ENCODE results near the gene KITLG. TPM values are rescaled to one million over a fixed set of nuclear protein-coding genes. Genes with fewer than 3 reads are reported as not detected.

KITLG gene
- total and polyA plus RNA-seq, 2 experiments from 2014 or later, result 3.1 to 10.7 TPM

DNA sequence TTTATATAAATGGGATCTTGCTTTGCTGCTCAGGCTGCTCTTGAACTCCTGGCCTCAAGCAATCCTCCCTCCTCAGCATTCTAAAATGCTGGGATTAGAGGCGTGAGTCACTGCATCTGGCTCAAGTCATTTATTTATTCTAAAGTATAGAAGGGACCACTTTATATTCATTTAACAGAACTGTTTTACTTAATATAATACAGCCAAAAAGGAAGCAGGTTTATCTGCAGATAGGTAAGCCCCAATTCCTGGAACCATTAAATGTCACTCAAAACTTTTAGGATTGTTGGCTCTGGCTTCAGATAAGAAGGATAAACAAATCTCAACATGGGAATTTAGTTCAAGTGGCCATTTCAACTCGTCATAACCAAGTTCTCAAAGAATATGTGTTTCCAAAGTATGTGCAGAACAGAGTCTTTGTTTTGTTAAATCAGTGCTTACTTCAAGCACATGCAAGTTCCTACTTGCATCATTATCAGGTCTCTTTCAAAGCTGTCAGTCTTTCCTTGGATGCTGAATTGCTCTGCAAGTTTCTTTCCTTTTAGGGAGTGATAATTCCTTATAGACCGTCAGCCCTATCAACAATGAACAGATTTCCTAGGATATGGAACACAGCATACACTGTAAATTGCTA, 60.4 kb downstream of the KITLG start (continued):
- TF ChIP-seq POLR2AphosphoS5 (IDR thresholded peaks at IDR 0.05; ENCODE audit: low read depth) (no peak), JUNB (IDR thresholded peaks at IDR 0.05; ENCODE audit: unreplicated experiment) (no peak), ZNF331 (CRISPR knock-in tag; IDR thresholded peaks at IDR 0.05; ENCODE audit: low read depth) (no peak), CREB1 (CRISPR knock-in tag; IDR thresholded peaks at IDR 0.05; ENCODE audit: low read depth) (no peak), ZNF114 (CRISPR knock-in tag; IDR thresholded peaks at IDR 0.05) (no peak)
- TF ChIP-seq, protein P1, sequence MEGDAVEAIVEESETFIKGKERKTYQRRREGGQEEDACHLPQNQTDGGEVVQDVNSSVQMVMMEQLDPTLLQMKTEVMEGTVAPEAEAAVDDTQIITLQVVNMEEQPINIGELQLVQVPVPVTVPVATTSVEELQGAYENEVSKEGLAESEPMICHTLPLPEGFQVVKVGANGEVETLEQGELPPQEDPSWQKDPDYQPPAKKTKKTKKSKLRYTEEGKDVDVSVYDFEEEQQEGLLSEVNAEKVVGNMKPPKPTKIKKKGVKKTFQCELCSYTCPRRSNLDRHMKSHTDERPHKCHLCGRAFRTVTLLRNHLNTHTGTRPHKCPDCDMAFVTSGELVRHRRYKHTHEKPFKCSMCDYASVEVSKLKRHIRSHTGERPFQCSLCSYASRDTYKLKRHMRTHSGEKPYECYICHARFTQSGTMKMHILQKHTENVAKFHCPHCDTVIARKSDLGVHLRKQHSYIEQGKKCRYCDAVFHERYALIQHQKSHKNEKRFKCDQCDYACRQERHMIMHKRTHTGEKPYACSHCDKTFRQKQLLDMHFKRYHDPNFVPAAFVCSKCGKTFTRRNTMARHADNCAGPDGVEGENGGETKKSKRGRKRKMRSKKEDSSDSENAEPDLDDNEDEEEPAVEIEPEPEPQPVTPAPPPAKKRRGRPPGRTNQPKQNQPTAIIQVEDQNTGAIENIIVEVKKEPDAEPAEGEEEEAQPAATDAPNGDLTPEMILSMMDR (conservative IDR thresholded peaks at IDR 0.05; ENCODE audit: low read depth in 2 of 2), result no peak

- no peaks in the 10 kb centered on the region for H3K27me3 ChIP-seq (ENCODE audit: insufficient read depth)
- no peaks in the 10 kb centered on the region for H4K20me1 ChIP-seq (replicated peaks; ENCODE audit: insufficient read depth)
- no peak overlapping the region for H3K4me2 ChIP-seq
- H3K4me3 ChIP-seq, result no peak overlapping the region
- no peaks in the 10 kb centered on the region for H3K4me1 ChIP-seq (ENCODE audit: insufficient read depth)
- Mint-ChIP-seq H3K9me3 (no peaks in the 10 kb centered on the region), H3K27ac (no peak overlapping the region), H3K4me3 (no peak overlapping the region), H3K36me3 (ENCODE audit: low read depth) (no peaks in the 10 kb centered on the region), H3K4me1 (no peaks in the 10 kb centered on the region), H3K27me3 (ENCODE audit: insufficient read depth, low read depth, poor library complexity) (peaks cover 3% of the 10 kb centered on the region)
- DNase-seq (ENCODE audit: low spot score) (no peak), ATAC-seq (no peak)
- no peak overlapping the region for H2AFZ ChIP-seq
- H3K79me2 ChIP-seq (replicated peaks; ENCODE audit: insufficient read depth), result no peaks in the 10 kb centered on the region
- no peaks in the 10 kb centered on the region for H3K36me3 ChIP-seq (ENCODE audit: insufficient read depth)
- no peaks in the 10 kb centered on the region for H3K9me2 ChIP-seq (ENCODE audit: insufficient read depth)
- H3F3A ChIP-seq (replicated peaks; ENCODE audit: low read depth), result no peaks in the 10 kb centered on the region
- no peak overlapping the region for H3K27ac ChIP-seq (ENCODE audit: low read depth)
- TF ChIP-seq REST (IDR thresholded peaks at IDR 0.05; ENCODE audit: unreplicated experiment) (no peak), EZH2phosphoT487 (IDR thresholded peaks at IDR 0.05; ENCODE audit: unreplicated experiment) (no peak), POLR2AphosphoS5 (IDR thresholded peaks at IDR 0.05; ENCODE audit: low read depth) (no peak), STAT1 (IDR thresholded peaks at IDR 0.05; ENCODE audit: unreplicated experiment) (no peak), JUNB (IDR thresholded peaks at IDR 0.05; ENCODE audit: unreplicated experiment) (no peak), NANOG (IDR thresholded peaks at IDR 0.05; ENCODE audit: borderline replicate concordance) (no peak), CREB1 (CRISPR knock-in tag; IDR thresholded peaks at IDR 0.05; ENCODE audit: low read depth) (no peak), EZH2 (IDR thresholded peaks at IDR 0.05; ENCODE audit: low read depth, unreplicated experiment) (no peak), ZNF331 (CRISPR knock-in tag; IDR thresholded peaks at IDR 0.05; ENCODE audit: low read depth) (no peak)
- TF ChIP-seq, protein P1 (conservative IDR thresholded peaks at IDR 0.05; ENCODE audit: low read depth in 2 of 2), result no peak
- TF ChIP-seq, protein P2, sequence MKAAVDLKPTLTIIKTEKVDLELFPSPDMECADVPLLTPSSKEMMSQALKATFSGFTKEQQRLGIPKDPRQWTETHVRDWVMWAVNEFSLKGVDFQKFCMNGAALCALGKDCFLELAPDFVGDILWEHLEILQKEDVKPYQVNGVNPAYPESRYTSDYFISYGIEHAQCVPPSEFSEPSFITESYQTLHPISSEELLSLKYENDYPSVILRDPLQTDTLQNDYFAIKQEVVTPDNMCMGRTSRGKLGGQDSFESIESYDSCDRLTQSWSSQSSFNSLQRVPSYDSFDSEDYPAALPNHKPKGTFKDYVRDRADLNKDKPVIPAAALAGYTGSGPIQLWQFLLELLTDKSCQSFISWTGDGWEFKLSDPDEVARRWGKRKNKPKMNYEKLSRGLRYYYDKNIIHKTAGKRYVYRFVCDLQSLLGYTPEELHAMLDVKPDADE (IDR thresholded peaks at IDR 0.05), result no peak
Measured at GRCh38 chr12:88518863-88519403, 61.3 kb downstream of the KITLG start.

All from GM23338 (cell line).